GM06990 (cell line): ENCODE data around the gene MRTFB.

Experiments
- DNase-seq: peaks from one replicate; pipeline ENCODE4 v3.0.0-alpha.2; 2011; ENCODE audit not compliant: insufficient read length; ENCODE audit errors: extremely low read depth
- H3K27me3 ChIP-seq: replicated peaks from 2 replicates; pipeline ENCODE4 v1.6.0; 2011; ENCODE audit warnings: low read length; ENCODE audit not compliant: control insufficient read depth, insufficient read depth
- H3K36me3 ChIP-seq: 2 replicates; pipeline ENCODE4 v1.5.1; 2011; ENCODE audit warnings: low read length; ENCODE audit not compliant: control insufficient read depth, insufficient read depth
- H3K4me3 ChIP-seq: replicated peaks from 2 replicates; pipeline ENCODE4 v1.5.1; 2011; ENCODE audit warnings: low read depth, mild to moderate bottlenecking, control low read depth, low read length
- TF ChIP-seq, protein P1 (sequence below): IDR thresholded peaks from 2 replicates; pipeline ENCODE4 v1.5.1; 2011; ENCODE audit warnings: low read length, control low read depth, mild to moderate bottlenecking, inconsistent platforms; ENCODE audit not compliant: insufficient read depth, poor library complexity, severe bottlenecking

MRTFB gene

DNA sequence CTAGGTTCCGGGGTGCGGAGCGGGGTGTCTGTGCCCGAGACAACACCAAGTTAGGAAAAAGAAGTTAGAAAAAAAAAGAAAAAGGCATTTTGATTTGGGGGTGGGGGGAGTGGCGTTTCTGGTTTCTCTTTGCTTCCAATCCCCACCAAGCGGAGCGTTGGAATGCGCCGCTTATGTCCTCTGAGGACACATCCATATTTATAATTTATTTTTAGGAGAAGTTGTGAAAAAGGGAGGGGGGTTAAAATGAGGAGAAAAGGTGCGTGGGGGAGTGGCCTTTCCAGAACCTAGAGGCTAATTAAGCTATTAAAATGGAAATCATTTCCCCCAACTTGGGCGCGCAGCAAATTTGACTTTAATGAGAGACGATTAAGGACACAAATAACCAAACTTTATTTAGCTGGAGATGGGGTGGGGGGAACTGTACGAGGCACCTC is 232.1 kb downstream of the MRTFB start:
- TF ChIP-seq, protein P1, sequence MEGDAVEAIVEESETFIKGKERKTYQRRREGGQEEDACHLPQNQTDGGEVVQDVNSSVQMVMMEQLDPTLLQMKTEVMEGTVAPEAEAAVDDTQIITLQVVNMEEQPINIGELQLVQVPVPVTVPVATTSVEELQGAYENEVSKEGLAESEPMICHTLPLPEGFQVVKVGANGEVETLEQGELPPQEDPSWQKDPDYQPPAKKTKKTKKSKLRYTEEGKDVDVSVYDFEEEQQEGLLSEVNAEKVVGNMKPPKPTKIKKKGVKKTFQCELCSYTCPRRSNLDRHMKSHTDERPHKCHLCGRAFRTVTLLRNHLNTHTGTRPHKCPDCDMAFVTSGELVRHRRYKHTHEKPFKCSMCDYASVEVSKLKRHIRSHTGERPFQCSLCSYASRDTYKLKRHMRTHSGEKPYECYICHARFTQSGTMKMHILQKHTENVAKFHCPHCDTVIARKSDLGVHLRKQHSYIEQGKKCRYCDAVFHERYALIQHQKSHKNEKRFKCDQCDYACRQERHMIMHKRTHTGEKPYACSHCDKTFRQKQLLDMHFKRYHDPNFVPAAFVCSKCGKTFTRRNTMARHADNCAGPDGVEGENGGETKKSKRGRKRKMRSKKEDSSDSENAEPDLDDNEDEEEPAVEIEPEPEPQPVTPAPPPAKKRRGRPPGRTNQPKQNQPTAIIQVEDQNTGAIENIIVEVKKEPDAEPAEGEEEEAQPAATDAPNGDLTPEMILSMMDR = no peak

DNA sequence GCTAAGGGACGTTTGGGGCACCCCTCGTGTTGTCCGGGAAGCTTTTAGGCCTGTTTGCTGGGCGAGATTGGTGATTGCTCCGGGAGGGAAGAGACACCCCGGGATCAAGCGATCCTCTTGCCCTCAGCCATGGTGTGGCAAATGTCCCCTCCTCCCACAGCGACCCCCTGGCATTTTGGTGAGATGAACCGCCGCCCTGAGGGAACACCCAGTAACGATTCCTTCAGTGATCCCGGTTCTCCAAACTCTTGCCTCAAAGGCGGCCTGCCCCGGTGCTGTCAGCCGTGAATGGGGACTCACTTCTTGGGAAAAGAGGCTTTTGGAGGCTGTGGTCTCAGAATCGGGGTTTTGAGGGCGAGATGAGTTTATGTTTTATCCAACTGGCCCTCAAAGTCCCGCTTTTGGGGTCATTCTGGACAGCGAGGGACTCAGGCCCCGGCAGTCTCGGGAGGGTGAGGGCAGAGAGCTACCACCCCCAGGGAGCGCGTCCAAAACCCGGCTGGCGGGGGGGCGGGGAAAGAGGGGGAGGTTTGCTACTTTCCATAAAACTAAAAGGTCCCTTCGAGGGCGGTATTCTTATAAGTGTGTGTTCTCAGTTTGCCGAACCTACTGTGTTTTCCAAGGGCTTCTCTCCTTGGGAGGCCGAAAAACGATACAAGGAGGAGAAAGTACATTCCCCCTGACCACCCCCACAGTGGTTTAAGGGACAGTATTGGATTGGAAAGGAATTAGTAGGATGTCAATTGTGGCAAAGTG is 232.7 kb downstream of the MRTFB start:
- no peak for DNase-seq
- peak overlapping the region; percentile 69 for H3K4me3 ChIP-seq
- H3K36me3 ChIP-seq = peaks cover 2% of the 10 kb centered on the region

More for the DNA sequence above, 232.1 kb downstream of the MRTFB start:
- H3K36me3 ChIP-seq = peaks cover 2% of the 10 kb centered on the region
- H3K27me3 ChIP-seq = no peaks in the 10 kb centered on the region
- H3K4me3 ChIP-seq = peak overlapping the region; percentile 69
- DNase-seq = no peak

DNA sequence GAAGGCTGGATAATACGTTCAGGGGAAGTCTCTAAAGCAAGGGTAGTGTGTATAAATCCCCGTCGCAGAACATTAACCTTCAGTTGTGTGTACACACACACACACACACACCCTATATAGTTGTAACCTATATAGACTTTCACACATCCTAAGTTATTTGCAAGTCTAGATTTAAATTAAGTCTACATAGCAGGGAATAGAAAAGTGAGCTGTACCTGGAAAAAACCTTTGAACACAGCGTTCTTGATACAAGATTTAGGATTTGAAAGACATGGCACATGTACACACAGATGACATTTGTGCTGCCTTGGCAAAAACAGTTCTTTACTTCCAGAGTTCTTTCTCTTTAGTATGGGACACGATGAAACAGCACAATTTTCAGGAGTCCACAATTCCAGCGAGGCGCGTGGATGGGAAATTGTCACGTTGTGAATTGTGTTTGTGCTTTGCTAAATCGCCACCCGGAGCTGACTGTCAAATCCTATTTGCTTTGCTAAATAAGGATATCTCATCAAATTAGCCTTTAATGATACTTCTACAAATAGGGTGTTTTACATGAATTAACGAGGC is 233.9 kb downstream of the MRTFB start:
- TF ChIP-seq, protein P1 = no peak
- Histone ChIP-seq H3K27me3 (no peaks in the 10 kb centered on the region), H3K4me3 (peak overlapping the region; percentile 69), H3K36me3 (peaks cover 2% of the 10 kb centered on the region)
- DNase-seq = no peak

More for the DNA sequence above, 232.7 kb downstream of the MRTFB start:
- H3K27me3 ChIP-seq = no peaks in the 10 kb centered on the region
- TF ChIP-seq, protein P1 = no peak

DNA sequence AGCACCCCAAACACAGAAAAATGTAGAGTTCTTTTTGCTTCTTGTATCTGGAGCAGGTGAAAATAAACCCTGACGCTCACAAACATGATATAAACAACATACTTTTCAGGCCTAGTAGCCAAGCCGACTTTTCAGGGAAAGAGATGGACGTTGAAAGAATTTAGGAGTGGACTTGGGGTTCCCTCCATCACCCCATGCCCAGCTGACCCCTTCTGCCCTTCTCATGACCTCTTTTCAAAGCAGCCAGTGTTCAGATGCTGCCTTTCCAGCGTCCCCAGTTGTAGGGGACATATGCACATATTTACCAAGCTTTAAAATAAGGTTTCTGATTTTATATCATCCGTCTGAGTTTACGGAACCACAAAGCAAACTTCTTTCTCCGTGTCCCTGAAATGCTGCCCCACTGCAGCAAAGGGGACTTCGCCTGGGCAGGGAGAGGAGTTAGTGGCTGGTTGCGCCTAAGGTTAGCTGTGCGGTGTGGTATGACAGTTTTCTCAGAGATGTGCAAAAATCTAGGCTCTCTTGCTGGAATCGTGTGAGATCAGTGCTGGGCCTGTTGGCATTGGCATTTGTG is 235.5 kb downstream of the MRTFB start:
- Histone ChIP-seq H3K27me3 (no peaks in the 10 kb centered on the region), H3K36me3 (peaks cover 5% of the 10 kb centered on the region), H3K4me3 (peak overlapping the region; percentile 42)
- no peak for DNase-seq
- TF ChIP-seq, protein P1 = no peak

DNA sequence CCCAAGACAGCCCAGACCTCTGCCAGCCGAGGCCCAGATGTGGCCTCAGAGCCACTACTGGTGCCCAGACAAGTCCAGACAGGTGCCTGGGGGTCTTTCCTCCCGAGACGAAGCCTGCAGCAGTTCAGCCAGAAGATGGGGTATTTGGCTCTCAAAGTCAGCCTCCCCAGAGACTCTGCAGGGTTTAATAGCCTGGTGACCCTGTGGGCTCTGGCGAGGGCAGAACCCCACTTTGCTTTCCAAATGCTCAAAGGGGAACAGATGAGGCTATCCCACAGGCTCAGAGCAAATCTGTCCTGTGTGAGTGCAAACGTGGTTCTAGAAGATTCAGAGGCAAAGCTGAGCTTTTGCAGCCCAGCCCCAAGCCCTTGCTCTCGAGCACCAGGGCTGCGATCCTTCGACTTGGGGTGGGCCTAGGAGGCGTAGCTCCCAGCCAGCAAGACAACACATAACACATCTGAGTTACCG is 236.0 kb downstream of the MRTFB start:
- TF ChIP-seq, protein P1 = no peak
- no peaks in the 10 kb centered on the region for H3K27me3 ChIP-seq
- peak overlapping the region; percentile 42 for H3K4me3 ChIP-seq
- H3K36me3 ChIP-seq = peaks cover 5% of the 10 kb centered on the region
- DNase-seq = no peak
